Kidney (tissue), 14 donors: ENCODE results near the gene HAUS3. TPM values are rescaled to one million over a fixed set of nuclear protein-coding genes. Genes with fewer than 3 reads are reported as not detected.

ENCODE experiments used
- DNase-seq, 5 donors: peaks; one replicate each; pipeline ENCODE4 v3.0.0-alpha.2; 2013 to 2020
- FAIRE-seq: peaks from 2 replicates; lab custom pipeline; 2012; peaks lifted over from hg19 to GRCh38; lab: Jason Lieb, UNC
- H3K27ac ChIP-seq, 2 donors: one replicate each; pipeline ENCODE4 v1.7.0; 2013; ENCODE audit warnings: low read depth in 2 of 2, low read length in 2 of 2, inconsistent platforms in 1 of 2
- H3K27me3 ChIP-seq: one replicate; pipeline ENCODE4 v1.7.1; 2013; ENCODE audit warnings: low read length, inconsistent platforms; ENCODE audit not compliant: control insufficient read depth, insufficient read depth
- H3K36me3 ChIP-seq, 3 donors: one replicate each; pipeline versions ENCODE4 v1.7.0 to v1.7.1; 2013; ENCODE audit warnings: low read length in 3 of 3, control low read depth in 1 of 3, inconsistent platforms in 1 of 3; ENCODE audit not compliant: insufficient read depth in 3 of 3, control insufficient read depth in 2 of 3
- H3K4me1 ChIP-seq, 3 donors: one replicate each; pipeline versions ENCODE4 v1.7.0 to v1.7.1; 2013; ENCODE audit warnings: low read length in 3 of 3, inconsistent platforms in 1 of 3, low read depth in 1 of 3; ENCODE audit not compliant: control insufficient read depth in 2 of 3, insufficient read depth in 2 of 3
- H3K4me3 ChIP-seq, 3 donors: one replicate each; pipeline versions ENCODE4 v1.7.0 to v1.8.1; 2013; ENCODE audit warnings: low read length in 3 of 3, control low read depth in 1 of 3, inconsistent platforms in 1 of 3
- H3K9ac ChIP-seq, 3 donors: one replicate each; pipeline versions ENCODE4 v1.7.0 to v1.7.1; 2013; ENCODE audit warnings: low read length in 3 of 3, control low read depth in 1 of 3, inconsistent platforms in 1 of 3
- H3K9me3 ChIP-seq, 3 donors: one replicate each; pipeline versions ENCODE4 v1.7.0 to v1.7.1; 2013; ENCODE audit warnings: low read length in 3 of 3, control low read depth in 1 of 3, inconsistent platforms in 1 of 3; ENCODE audit not compliant: control insufficient read depth in 2 of 3, insufficient read depth in 1 of 3
- CTCF ChIP-seq: IDR thresholded peaks from 3 replicates; pipeline ENCODE4 v1.5.1; 2012; ENCODE audit warnings: mild to moderate bottlenecking, moderate library complexity, borderline replicate concordance; ENCODE audit not compliant: insufficient read depth; ENCODE audit errors: extremely low read depth
- intact Hi-C: fragments of 100-400 bp; cut with DNase I; formaldehyde crosslinking; loops from one replicate; pipeline ENCODE4 v1.11.1; 2022
- polyA plus RNA-seq: library from polyadenylated mRNA; stranded (reverse); fragments of 350-450 nt; fragmentation: Illumina TruSeq; extraction: RNeasy Lipid Tissue Mini Kit (QIAGEN cat#74804); gene quantifications from one replicate; pipeline ENCODE4 v1.2.3, GENCODE V29; 2014; ENCODE audit warnings: low read depth, low replicate concordance; ENCODE audit not compliant: insufficient read depth
- total RNA-seq: library from RNA; stranded (reverse); fragmentation: NEBNext Ultra II Directional; extraction: Animal tissue kit (Norgen Biotek cat#: 25700); gene quantifications from one replicate; pipeline ENCODE4 v1.2.1, GENCODE V29; 2021
- donor health status: control.
- donor health status: control.
- donor health status: control.
- donor health status: control.
- donor health status: control.
- donor health status: DM: yes; HTN: yes; CAD: no.
- donor health status: Normal renal cell carcinoma (clear cell type).

The HAUS3 gene
- total and polyA plus RNA-seq, 2 donors from 2014 or later = 4.1 to 12.1 TPM

- Histone ChIP-seq H3K36me3 (no peaks in the 10 kb centered on the region), H3K4me3 (peak overlapping the region; percentile 28 to 73 (median 59)), H3K4me1 (peaks cover 0 to 62% (median 14%) of the 10 kb centered on the region in 3 donors), H3K27me3 (no peaks in the 10 kb centered on the region), H3K27ac (peak overlapping the region in 1 of 2 donors; percentile 82), H3K9ac (peak overlapping the region in 1 of 3 donors; percentile 67), H3K9me3 (no peaks in the 10 kb centered on the region)
- TF ChIP-seq CTCF = no peak
- FAIRE-seq = no peak
- intact Hi-C loops = no loop called here
- DNase-seq = peak in 3 of 5 donors; percentile 67 to 87 (median 75)
Measured at GRCh38 chr4:2261110-2261852, 19.4 kb upstream of the HAUS3 start.

GRCh38 chr4:2260344-2261109 lies 18.6 kb upstream of the HAUS3 start:
- peak overlapping the region; percentile 28 to 73 (median 46) for H3K4me3 ChIP-seq
- H3K27ac ChIP-seq = peak overlapping the region; percentile 41 to 62
- intact Hi-C loops = no loop called here
- peaks cover 0 to 62% (median 18%) of the 10 kb centered on the region in 3 donors for H3K4me1 ChIP-seq
- no peaks in the 10 kb centered on the region for H3K27me3 ChIP-seq
- peak overlapping the region in 2 of 3 donors; percentile 57 to 67 for H3K9ac ChIP-seq
- FAIRE-seq (no peak), DNase-seq (peak in 3 of 5 donors; percentile 7 to 83 (median 52))
- TF ChIP-seq CTCF = no peak
- no peaks in the 10 kb centered on the region for H3K36me3 ChIP-seq
- H3K9me3 ChIP-seq = no peaks in the 10 kb centered on the region

GRCh38 chr4:2259541-2260343 lies 17.8 kb upstream of the HAUS3 start:
- Histone ChIP-seq H3K9me3 (no peaks in the 10 kb centered on the region), H3K27me3 (no peaks in the 10 kb centered on the region), H3K9ac (peak overlapping the region in 2 of 3 donors; percentile 57 to 67), H3K4me3 (peak overlapping the region in 2 of 3 donors; percentile 46 to 73), H3K4me1 (peaks cover 0 to 66% (median 18%) of the 10 kb centered on the region in 3 donors), H3K27ac (peak overlapping the region in 1 of 2 donors; percentile 62), H3K36me3 (peaks cover 0 to 3% (median under 1%) of the 10 kb centered on the region in 3 donors)
- FAIRE-seq (no peak), DNase-seq (peak in 2 of 5 donors; percentile 7 to 41)
- intact Hi-C loops = no loop called here
- no peak for TF ChIP-seq CTCF
